ENCODE data around the gene ASTN2. TPM values are rescaled to one million over a fixed set of nuclear protein-coding genes. Genes with fewer than 3 reads are reported as not detected.

ASTN2 gene
- total RNA-seq, 1 experiment from 2014 or later: 4.8 TPM

DNA sequence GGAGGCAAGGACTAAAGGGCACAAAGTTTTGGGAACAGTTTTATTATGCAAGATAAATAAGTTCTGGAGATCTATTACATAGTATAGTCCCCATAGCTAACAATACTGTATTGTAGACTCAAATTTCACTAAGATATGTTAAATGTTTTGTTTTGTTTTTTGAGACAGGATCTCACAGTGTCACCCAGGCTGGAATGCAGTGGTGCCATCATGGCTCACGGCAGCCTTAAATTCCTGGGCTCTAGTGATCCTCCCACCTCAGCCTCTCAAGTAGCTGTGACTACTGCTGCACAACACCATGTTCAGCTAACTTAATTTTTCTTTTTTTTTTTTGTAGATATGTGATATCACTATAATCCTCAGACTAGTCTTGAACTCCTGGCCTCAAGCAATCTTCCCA, 618.2 kb downstream of the ASTN2 start (continued):
- TF ChIP-seq ELF1 (IDR thresholded peaks at IDR 0.05; ENCODE audit: borderline replicate concordance, low read depth): no peak
- no peak for TF ChIP-seq CBX3 (IDR thresholded peaks at IDR 0.05; ENCODE audit: low read depth)
- TF ChIP-seq REST (IDR thresholded peaks at IDR 0.05; ENCODE audit: low read depth): no peak
- no peak for TF ChIP-seq EGR1 (IDR thresholded peaks at IDR 0.05; ENCODE audit: low read depth)
- no peak for TF ChIP-seq ZFX (IDR thresholded peaks at IDR 0.05)
- TF ChIP-seq SIN3A (IDR thresholded peaks at IDR 0.05; ENCODE audit: low read depth): no peak
- TF ChIP-seq, protein P1, sequence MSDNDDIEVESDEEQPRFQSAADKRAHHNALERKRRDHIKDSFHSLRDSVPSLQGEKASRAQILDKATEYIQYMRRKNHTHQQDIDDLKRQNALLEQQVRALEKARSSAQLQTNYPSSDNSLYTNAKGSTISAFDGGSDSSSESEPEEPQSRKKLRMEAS (IDR thresholded peaks at IDR 0.05): no peak
- no peak for TF ChIP-seq POLR2AphosphoS5 (IDR thresholded peaks at IDR 0.05; ENCODE audit: low read depth, low read length)
- no peak for TF ChIP-seq EZH2 (IDR thresholded peaks at IDR 0.05)
- TF ChIP-seq SP1 (IDR thresholded peaks at IDR 0.05; ENCODE audit: low read depth): no peak
- TF ChIP-seq YY1 (IDR thresholded peaks at IDR 0.05; ENCODE audit: extremely low read depth, insufficient replicate concordance, low read depth, low read length): no peak

- Histone ChIP-seq H3K27me3 (ENCODE audit: insufficient read depth, low read length) (peaks cover 29% of the 10 kb centered on the region), H3K36me3 (ENCODE audit: control insufficient read depth in 1 of 2, insufficient read depth in 2 of 2, low read length in 2 of 2) (no peaks in the 10 kb centered on the region), H3K79me2 (ENCODE audit: insufficient read depth, low read length) (no peaks in the 10 kb centered on the region), H3K4me3 (replicated peaks in 1 of 2; ENCODE audit: low read depth in 1 of 2, low read length in 2 of 2) (no peak overlapping the region), H4K20me1 (ENCODE audit: insufficient read depth) (no peaks in the 10 kb centered on the region), H3K4me2 (ENCODE audit: low read length) (no peak overlapping the region), H3K9me3 (ENCODE audit: control insufficient read depth in 1 of 2, insufficient read depth in 1 of 2, low read depth in 1 of 2, low read length in 2 of 2) (no peaks in the 10 kb centered on the region), H3K9ac (ENCODE audit: low read length) (no peak overlapping the region), H3K27ac (ENCODE audit: low read depth, low read length) (no peak overlapping the region), H3K4me1 (ENCODE audit: control insufficient read depth in 1 of 2, insufficient read depth in 2 of 2, low read length in 2 of 2) (no peaks in the 10 kb centered on the region), H2AFZ (ENCODE audit: low read depth, low read length, poor library complexity, severe bottlenecking) (no peak overlapping the region), H3K9me2 (ENCODE audit: insufficient read depth) (no peaks in the 10 kb centered on the region)
- BruUV-seq (replicated peaks): no TSS peak
- ATAC-seq: no peak
- POLR2A ChIA-PET: no interaction called here
- CTCF ChIA-PET: no interaction called here
- intact Hi-C loops (cut with micrococcal nuclease): no loop called here
- no peak for DNase-seq (ENCODE audit: low read depth, low spot score)
- RAD21 ChIA-PET (ENCODE audit: low non-redundant PET in 1 of 2, low total read pairs in 2 of 2, uncharacterized antibody in 2 of 2, unreplicated experiment in 2 of 2): no interaction called here
- TF ChIP-seq CBX3 (IDR thresholded peaks at IDR 0.05; ENCODE audit: low read depth) (no peak), ZBTB33 (IDR thresholded peaks at IDR 0.05; ENCODE audit: extremely low read depth, insufficient replicate concordance, low read length) (no peak), POLR2AphosphoS5 (IDR thresholded peaks at IDR 0.05; ENCODE audit: low read depth, low read length) (no peak), EZH2phosphoT487 (IDR thresholded peaks at IDR 0.05; ENCODE audit: borderline replicate concordance) (no peak), RAD21 (IDR thresholded peaks at IDR 0.05; ENCODE audit: low read depth) (no peak), FOSL1 (IDR thresholded peaks at IDR 0.05; ENCODE audit: low read depth) (no peak), ELF1 (IDR thresholded peaks at IDR 0.05; ENCODE audit: borderline replicate concordance, low read depth) (no peak), SP1 (IDR thresholded peaks at IDR 0.05; ENCODE audit: low read depth) (no peak), JUND (IDR thresholded peaks at IDR 0.05) (no peak), EZH2 (IDR thresholded peaks at IDR 0.05) (no peak), SIN3A (IDR thresholded peaks at IDR 0.05; ENCODE audit: low read depth) (no peak), EGR1 (IDR thresholded peaks at IDR 0.05; ENCODE audit: low read depth) (no peak)
- TF ChIP-seq, protein P2, sequence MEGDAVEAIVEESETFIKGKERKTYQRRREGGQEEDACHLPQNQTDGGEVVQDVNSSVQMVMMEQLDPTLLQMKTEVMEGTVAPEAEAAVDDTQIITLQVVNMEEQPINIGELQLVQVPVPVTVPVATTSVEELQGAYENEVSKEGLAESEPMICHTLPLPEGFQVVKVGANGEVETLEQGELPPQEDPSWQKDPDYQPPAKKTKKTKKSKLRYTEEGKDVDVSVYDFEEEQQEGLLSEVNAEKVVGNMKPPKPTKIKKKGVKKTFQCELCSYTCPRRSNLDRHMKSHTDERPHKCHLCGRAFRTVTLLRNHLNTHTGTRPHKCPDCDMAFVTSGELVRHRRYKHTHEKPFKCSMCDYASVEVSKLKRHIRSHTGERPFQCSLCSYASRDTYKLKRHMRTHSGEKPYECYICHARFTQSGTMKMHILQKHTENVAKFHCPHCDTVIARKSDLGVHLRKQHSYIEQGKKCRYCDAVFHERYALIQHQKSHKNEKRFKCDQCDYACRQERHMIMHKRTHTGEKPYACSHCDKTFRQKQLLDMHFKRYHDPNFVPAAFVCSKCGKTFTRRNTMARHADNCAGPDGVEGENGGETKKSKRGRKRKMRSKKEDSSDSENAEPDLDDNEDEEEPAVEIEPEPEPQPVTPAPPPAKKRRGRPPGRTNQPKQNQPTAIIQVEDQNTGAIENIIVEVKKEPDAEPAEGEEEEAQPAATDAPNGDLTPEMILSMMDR (IDR thresholded peaks at IDR 0.05 in 2 of 3, conservative IDR thresholded peaks at IDR 0.05 in 1 of 3; ENCODE audit: borderline replicate concordance in 1 of 3, insufficient read depth in 1 of 3, low read depth in 2 of 3, low read length in 2 of 3): no peak
- TF ChIP-seq, protein P3, sequence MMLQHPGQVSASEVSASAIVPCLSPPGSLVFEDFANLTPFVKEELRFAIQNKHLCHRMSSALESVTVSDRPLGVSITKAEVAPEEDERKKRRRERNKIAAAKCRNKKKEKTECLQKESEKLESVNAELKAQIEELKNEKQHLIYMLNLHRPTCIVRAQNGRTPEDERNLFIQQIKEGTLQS (IDR thresholded peaks at IDR 0.05): no peak
These were observed 619.0 kb downstream of the ASTN2 start for GRCh38 chr9:116795821-116796220.
